Activated CD4-positive, alpha-beta T cell treated with anti-CD3 and anti-CD28 coated beads, Interleukin-2, amount 50 U/mL, for 16 hours (primary cell): ENCODE measurements around the gene KCNJ12.
"Not testable (repeated sequence)": the region's sequence is repeated elsewhere in the genome, so short reads cannot be mapped to it uniquely, and the experiment has no call there.

ENCODE experiments used
- DNase-seq: peaks from one replicate; pipeline ENCODE4 v3.0.0-alpha.2; 2020

KCNJ12 gene

GRCh38 chr17:21455761-21456160 is 79.6 kb downstream of the KCNJ12 start:
- no peak for DNase-seq

GRCh38 chr17:21456449-21456848 is 80.3 kb downstream of the KCNJ12 start:
- not testable (repeated sequence) for DNase-seq

GRCh38 chr17:21457051-21458026 is 81.2 kb downstream of the KCNJ12 start:
- DNase-seq, result peak; percentile 94

DNA sequence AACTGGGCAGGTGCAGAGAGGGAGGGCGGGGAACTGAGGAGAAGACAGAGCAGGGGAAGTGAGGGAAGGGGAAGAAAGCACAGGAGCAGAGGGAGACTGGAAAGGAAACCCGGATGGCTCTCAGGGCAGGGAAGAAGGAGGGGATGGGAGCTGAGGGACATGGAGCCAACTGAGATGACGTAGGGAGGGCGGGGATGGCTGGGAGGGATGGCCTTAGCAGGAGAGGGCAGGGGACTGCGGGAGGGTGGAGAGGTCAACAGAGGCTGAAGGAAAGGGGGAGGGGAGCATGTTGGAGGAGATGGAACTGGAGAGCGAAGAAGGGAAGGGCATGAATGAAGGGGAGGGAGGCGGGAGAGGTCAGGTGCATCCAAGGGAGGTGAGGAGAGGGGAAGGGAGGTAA is 81.9 kb downstream of the KCNJ12 start:
- no peak for DNase-seq

DNA sequence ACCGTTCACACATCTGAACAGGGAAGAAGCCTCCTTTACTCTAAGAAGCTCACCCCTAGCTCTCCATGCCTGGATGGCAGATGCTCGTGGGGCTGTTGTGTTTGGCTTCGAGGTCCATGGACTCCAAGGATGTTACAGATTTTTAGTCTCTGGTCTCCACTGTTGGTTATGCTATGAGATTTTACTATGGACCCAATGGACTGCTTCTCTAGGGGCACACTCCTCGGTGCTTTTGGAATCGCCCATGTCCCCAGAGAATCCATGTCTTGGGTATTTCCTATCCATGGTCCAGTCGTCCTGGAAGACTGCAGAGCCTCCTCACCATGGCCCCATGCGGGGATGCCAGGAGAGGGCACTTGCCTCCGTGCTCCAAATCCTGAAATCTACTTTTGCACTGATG is 83.4 kb downstream of the KCNJ12 start:
- DNase-seq, result no peak

DNA sequence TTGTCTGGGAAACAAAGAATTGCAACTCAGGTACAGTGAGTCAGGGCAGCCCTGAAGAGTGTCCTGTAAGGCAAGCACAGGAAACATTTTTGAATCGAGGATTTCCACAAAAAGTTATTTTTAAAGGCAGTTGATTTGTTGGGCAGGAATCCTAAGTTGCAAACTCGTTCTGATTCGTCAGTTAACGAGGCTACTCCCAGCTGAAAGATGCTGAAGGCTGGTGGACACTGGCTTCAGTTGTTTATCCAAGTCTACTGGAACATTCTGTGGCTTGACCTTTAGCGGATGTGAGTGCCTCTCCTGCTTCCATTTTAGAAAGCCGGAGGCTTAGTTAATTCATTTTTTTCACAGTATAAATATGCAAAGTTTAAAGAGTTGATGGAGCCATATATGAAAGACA is 84.2 kb downstream of the KCNJ12 start:
- no peak for DNase-seq

DNA sequence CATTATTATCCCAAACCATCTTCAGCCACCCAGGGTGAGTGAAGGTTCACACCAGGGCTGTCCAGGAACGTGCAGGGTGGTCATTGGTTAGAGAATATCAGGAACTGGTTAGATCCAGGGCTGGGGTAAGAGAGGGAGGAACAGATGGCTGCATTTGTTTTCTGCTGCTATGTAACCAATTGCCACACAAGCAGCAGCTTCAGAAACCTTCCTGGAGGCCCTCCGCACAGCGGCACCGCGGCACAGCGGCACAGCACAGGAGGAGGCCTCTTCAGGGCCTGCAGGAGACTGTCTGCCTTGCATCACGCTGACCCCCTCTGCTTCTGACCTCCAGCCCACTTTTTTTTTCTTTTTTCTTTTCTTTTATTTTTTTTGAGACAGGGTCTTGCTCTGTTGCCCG is 86.1 kb downstream of the KCNJ12 start:
- no peak for DNase-seq

GRCh38 chr17:21463204-21463661 is 87.1 kb downstream of the KCNJ12 start:
- no peak for DNase-seq

- no peak for DNase-seq
These were observed 87.7 kb downstream of the KCNJ12 start for GRCh38 chr17:21463779-21464407.

DNA sequence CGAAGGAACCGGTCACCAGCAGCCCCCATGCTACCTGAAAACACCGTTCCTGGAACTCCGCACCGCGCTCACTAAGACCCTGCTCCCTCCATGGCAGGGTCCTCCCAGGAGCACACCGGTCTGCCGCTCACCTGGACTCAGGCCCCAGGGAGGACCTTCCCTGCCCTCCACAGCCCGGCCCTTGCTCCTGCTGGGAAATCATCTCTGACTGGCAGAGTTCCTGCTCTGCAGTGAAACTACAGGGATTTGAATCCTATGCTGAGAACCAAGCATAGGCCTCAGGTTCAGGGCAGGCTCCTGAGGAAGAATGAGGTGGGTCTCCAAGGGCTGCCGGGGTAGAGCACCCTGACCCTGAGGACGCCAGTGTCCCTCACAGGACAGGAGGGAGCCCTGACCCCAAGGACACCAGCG is 88.5 kb downstream of the KCNJ12 start:
- no peak for DNase-seq

DNA sequence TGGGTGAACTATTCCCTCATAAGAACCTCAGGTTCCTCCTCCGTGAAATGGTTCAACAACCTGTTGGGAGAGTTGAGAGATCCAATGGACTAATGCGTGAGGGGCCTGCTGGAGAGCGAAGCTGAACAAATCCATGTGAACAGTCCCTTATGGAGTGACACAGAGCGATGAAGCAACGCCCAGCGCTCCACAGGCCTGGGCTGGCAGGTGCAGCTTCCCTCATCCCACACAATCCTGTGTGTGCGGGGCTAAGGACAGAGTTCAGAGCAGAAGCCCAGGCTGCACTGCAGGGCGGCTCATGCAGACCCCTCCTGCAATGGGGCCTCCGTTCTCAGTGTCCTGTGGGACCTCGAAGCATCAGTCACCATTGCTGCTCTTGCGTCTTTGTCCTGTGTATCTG is 90.4 kb downstream of the KCNJ12 start:
- no peak for DNase-seq

DNA sequence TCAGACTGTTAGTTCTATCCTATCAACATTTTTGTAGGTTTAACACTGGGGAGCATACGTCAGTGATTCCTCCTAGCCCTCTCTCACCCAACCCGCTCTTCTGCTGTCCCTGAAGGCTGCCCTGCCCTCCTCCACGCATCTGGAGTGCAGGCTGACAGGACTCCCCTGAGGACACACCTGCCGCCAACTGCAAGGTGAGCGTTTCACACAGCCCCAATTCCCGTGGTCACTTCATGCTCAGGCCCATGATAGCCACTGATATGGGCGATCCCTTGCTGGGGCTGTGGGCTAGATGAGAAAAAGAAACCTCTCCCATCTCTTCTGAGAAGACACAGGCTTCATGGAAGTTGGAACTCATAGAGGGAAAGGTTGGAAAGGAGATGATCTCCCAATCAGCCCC is 91.0 kb downstream of the KCNJ12 start:
- DNase-seq, result no peak

GRCh38 chr17:21467739-21468490 is 91.8 kb downstream of the KCNJ12 start:
- no peak for DNase-seq
